Vagina (tissue), 2 donors: Measurements from ENCODE around the gene TTC1.

Experiments used
- POLR2A ChIP-seq, 2 donors: fragments of 450-650 bp; IDR thresholded peaks; one replicate each; pipeline ENCODE4 v1.6.1; 2017; ENCODE audit warnings: antibody characterized with exemption in 2 of 2, mild to moderate bottlenecking in 2 of 2, moderate library complexity in 2 of 2
- POLR2AphosphoS5 ChIP-seq, 2 donors: sonication (generic); formaldehyde crosslinking; IDR thresholded peaks; one replicate each; pipeline ENCODE4 v1.9.0; 2017; ENCODE audit warnings: antibody characterized with exemption in 2 of 2, mild to moderate bottlenecking in 2 of 2, low read depth in 1 of 2; ENCODE audit not compliant: insufficient read depth in 1 of 2
- TF ChIP-seq, protein P1 (sequence below), 3 experiments: fragments of 450-650 bp in 2 of 3; fragments of 200-600 bp in 1 of 3; sonication (generic) in 1 of 3; IDR thresholded peaks; one replicate each; pipeline ENCODE4 v1.5.1; 2017 to 2019; ENCODE audit warnings: antibody characterized with exemption in 3 of 3, mild to moderate bottlenecking in 2 of 3, moderate library complexity in 2 of 3

DNA sequence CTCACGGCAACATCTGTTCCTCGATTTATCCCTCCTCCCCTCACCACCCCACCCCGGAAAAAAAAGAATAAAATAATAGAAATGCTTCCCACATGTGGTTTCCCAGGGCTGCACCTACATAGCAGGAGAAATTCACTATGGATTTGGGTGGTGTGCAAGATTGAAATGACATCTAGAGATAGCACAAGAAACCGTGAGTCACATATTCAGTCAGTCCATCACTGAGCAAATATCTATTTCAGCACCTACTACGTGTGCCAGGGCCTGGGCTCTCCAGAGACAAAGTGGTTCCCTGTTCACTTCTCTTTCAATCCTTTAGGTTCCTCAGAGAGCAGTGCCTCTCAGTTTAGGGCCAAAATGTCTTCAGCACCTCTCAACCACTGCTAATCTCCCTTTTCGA, 45.0 kb upstream of the TTC1 start:
- TF ChIP-seq, protein P1, sequence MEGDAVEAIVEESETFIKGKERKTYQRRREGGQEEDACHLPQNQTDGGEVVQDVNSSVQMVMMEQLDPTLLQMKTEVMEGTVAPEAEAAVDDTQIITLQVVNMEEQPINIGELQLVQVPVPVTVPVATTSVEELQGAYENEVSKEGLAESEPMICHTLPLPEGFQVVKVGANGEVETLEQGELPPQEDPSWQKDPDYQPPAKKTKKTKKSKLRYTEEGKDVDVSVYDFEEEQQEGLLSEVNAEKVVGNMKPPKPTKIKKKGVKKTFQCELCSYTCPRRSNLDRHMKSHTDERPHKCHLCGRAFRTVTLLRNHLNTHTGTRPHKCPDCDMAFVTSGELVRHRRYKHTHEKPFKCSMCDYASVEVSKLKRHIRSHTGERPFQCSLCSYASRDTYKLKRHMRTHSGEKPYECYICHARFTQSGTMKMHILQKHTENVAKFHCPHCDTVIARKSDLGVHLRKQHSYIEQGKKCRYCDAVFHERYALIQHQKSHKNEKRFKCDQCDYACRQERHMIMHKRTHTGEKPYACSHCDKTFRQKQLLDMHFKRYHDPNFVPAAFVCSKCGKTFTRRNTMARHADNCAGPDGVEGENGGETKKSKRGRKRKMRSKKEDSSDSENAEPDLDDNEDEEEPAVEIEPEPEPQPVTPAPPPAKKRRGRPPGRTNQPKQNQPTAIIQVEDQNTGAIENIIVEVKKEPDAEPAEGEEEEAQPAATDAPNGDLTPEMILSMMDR (IDR thresholded peaks at IDR 0.05): no peak
- TF ChIP-seq POLR2A (IDR thresholded peaks at IDR 0.05) (no peak), POLR2AphosphoS5 (IDR thresholded peaks at IDR 0.05; ENCODE audit: insufficient read depth in 1 of 2, low read depth in 1 of 2) (no peak)
